ENCODE data around the gene USP22.

DNA sequence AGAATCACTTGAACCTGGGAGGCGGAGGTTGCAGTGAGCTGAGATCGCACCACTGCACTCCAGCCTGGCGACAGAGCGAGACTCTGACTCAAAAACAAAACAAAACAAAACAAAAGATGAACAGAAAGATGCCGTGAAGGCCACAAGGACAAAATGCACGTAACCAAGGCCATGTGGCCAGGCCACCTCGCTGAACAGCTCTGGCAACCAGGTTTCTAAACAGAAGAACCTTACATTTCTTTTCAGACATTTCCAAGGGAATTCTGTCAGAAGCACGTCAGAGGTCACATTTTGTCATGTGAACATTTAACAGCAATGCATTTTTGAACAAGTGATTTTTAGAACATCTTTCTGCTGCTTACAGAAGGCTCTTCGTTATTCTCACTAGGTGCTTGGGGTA, 28.8 kb downstream of the USP22 start:
- TF ChIP-seq, protein P1, sequence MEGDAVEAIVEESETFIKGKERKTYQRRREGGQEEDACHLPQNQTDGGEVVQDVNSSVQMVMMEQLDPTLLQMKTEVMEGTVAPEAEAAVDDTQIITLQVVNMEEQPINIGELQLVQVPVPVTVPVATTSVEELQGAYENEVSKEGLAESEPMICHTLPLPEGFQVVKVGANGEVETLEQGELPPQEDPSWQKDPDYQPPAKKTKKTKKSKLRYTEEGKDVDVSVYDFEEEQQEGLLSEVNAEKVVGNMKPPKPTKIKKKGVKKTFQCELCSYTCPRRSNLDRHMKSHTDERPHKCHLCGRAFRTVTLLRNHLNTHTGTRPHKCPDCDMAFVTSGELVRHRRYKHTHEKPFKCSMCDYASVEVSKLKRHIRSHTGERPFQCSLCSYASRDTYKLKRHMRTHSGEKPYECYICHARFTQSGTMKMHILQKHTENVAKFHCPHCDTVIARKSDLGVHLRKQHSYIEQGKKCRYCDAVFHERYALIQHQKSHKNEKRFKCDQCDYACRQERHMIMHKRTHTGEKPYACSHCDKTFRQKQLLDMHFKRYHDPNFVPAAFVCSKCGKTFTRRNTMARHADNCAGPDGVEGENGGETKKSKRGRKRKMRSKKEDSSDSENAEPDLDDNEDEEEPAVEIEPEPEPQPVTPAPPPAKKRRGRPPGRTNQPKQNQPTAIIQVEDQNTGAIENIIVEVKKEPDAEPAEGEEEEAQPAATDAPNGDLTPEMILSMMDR (conservative IDR thresholded peaks at IDR 0.05; ENCODE audit: low read depth in 2 of 2): no peak
- TF ChIP-seq EZH2phosphoT487 (IDR thresholded peaks at IDR 0.05; ENCODE audit: unreplicated experiment) (no peak), EZH2 (IDR thresholded peaks at IDR 0.05; ENCODE audit: low read depth, unreplicated experiment) (no peak), POLR2AphosphoS5 (IDR thresholded peaks at IDR 0.05; ENCODE audit: low read depth) (no peak), JUNB (IDR thresholded peaks at IDR 0.05; ENCODE audit: unreplicated experiment) (no peak), CREB1 (CRISPR knock-in tag; IDR thresholded peaks at IDR 0.05; ENCODE audit: low read depth) (no peak)

All from GM23338 (cell line).